ENCODE measurements around the gene KATNB1.
A peak's percentile ranks its signal among the peaks of the same experiment; 100 is the strongest.
"Not testable (repeated sequence)": the region's sequence is repeated elsewhere in the genome, so short reads cannot be mapped to it uniquely, and the experiment has no call there.

Gene KATNB1

DNA sequence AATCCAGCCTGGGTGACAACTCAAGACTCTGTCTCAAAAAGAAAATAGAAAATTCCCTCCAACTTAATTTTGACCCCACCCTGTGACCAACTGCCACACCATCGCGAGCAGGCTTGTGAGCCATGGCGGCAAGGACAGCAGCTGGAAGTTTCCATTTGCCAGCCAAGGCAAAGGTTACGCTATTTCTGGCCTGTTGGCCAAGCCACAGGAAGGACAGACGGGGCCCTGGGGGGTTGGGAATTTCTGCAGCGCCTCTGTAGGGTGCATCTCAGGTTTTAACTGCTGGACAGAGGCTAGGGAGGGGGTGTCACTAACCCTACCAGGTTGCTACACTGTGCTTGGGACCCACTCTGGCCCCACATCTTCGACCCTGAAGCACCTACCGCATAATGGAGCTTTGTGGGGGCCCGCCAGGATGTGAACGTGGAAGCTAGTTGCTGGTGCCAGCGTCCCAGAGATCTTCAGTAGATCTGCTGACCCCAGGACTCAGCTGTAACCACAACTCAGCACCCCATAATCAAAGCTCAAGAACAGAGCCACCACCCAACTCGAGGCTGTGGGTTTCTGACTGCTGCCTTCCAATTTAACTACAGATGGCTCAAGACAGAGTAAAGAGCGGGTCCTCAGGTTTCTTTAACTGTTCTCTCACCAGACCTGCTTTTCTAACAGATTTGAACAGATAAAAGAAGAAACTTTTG is 55.8 kb downstream of the KATNB1 start:
- no peak for TF ChIP-seq ZFX (IDR thresholded peaks at IDR 0.05)
- TF ChIP-seq, protein P1, sequence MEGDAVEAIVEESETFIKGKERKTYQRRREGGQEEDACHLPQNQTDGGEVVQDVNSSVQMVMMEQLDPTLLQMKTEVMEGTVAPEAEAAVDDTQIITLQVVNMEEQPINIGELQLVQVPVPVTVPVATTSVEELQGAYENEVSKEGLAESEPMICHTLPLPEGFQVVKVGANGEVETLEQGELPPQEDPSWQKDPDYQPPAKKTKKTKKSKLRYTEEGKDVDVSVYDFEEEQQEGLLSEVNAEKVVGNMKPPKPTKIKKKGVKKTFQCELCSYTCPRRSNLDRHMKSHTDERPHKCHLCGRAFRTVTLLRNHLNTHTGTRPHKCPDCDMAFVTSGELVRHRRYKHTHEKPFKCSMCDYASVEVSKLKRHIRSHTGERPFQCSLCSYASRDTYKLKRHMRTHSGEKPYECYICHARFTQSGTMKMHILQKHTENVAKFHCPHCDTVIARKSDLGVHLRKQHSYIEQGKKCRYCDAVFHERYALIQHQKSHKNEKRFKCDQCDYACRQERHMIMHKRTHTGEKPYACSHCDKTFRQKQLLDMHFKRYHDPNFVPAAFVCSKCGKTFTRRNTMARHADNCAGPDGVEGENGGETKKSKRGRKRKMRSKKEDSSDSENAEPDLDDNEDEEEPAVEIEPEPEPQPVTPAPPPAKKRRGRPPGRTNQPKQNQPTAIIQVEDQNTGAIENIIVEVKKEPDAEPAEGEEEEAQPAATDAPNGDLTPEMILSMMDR (conservative IDR thresholded peaks at IDR 0.05): no peak
- no peak overlapping the region for H3K27ac ChIP-seq

DNA sequence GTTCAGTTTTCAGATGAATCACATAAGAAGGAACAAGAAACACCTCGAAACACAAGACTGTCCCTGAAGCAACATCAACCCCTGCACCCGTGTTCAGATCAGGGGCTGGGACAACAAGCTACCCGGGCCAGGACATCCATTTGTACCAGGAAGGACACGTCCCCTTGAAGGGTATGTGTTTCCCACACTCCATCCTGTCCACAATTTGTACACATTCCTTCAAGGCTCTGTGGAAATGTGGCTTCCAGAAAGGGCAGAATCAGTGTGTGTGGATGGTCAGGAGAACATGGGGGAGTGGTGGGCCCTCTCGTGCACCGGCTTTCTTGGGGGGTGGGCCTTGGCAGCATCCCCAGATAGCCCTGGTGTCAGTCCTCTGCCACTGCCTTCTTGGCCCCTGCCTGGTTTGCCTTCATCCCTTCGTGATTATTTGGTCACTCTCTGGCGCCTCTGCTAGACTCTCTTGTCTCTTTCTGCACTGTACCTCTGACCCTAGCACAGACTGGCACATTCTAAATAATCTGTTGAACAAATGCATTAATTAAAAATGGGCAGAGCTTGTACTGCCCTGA is 56.4 kb downstream of the KATNB1 start:
- no peak overlapping the region for H3K27ac ChIP-seq

DNA sequence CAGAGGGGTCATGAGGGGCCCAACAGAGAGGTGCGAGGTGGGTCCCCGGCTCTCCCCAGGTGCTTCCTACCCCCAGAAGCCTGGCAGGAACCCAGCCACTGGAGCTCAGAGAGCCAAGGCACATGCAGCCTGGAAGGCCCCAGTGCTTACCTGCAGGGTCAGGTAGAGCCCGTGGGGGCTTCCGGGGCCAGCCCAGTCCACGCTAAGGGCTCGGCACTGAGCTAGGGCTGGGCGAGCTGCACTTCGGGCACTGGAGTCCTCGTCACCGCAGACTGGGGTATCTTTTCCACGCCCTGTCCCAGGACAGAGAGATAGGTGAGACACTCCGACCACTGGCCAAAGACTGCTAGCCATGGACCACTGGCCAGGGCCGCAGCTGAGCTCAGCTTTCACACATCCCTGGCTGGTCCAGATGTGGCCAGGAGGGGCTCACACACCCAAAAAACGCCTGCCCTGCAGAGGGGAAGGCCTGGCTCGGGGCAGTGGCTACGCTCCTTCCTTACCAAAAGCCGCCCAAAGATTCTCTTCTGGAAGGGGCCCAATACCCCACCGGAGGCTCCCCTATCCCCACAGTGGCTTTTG is 59.4 kb downstream of the KATNB1 start:
- no peak overlapping the region for H3K27ac ChIP-seq
- TF ChIP-seq, protein P1 (conservative IDR thresholded peaks at IDR 0.05): no peak
- no peak for TF ChIP-seq ZFX (IDR thresholded peaks at IDR 0.05)

More for the DNA sequence above, 56.4 kb downstream of the KATNB1 start:
- TF ChIP-seq, protein P1 (conservative IDR thresholded peaks at IDR 0.05): no peak
- TF ChIP-seq ZFX (IDR thresholded peaks at IDR 0.05): no peak

DNA sequence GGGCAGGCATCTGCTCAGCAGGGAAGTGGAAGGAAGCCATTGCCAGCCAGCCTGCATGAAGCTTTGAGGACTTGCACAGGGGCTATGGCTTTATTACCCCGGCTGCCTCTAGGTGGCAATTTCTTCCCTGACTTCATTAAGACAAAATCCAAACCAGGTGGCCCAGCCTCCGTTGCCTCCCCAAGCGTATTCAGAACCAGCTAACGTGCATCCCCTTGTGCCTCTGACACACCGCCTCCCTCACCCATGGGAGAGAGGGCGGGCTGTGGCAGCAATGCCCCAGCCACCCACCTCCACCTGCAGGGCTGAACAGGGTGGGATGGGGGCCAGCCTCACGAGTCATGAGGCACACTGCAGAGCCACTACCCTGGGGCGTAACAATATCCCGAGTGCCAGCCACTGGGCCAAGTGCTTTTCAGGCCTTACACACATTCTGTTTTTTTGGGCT is 59.9 kb downstream of the KATNB1 start:
- TF ChIP-seq ZFX (IDR thresholded peaks at IDR 0.05): no peak
- TF ChIP-seq, protein P1 (conservative IDR thresholded peaks at IDR 0.05): peak; percentile 68
- H3K27ac ChIP-seq: no peak overlapping the region

DNA sequence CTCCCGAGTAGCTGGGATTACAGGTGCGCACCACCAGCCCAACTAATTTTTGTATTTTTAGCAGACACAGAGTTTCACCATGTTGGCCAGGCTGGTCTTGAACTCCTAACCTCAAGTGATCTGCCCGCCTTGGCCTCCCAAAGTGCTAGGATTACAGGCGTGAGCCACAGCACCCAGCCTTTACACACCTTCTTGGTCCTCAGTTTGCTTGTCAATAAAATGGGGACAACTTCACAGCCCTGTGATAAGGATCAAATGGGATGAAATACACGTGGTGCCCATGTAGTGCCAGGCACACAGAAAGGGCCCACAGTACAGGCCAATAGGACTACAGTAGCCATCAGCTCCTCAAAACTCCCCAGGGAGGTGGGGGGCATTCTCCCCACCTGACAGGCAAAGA is 60.4 kb downstream of the KATNB1 start:
- not testable (repeated sequence) for H3K27ac ChIP-seq

DNA sequence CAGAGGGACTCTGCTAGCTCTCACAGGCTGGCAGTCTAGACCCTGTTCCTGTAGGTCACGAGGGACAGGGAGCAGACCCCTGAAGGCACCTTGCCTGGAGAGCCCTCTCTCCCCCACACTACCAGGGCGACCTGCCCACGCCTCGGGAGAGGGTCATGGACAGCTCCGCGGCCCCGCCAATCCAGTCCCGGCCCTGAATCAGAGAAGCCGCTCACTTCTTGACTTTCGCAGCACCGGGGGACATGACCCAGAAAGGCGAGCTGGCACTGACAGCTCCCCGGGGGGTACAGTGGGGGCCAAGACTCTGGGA is 61.6 kb downstream of the KATNB1 start:
- peak overlapping the region; percentile 43 for H3K27ac ChIP-seq

DNA sequence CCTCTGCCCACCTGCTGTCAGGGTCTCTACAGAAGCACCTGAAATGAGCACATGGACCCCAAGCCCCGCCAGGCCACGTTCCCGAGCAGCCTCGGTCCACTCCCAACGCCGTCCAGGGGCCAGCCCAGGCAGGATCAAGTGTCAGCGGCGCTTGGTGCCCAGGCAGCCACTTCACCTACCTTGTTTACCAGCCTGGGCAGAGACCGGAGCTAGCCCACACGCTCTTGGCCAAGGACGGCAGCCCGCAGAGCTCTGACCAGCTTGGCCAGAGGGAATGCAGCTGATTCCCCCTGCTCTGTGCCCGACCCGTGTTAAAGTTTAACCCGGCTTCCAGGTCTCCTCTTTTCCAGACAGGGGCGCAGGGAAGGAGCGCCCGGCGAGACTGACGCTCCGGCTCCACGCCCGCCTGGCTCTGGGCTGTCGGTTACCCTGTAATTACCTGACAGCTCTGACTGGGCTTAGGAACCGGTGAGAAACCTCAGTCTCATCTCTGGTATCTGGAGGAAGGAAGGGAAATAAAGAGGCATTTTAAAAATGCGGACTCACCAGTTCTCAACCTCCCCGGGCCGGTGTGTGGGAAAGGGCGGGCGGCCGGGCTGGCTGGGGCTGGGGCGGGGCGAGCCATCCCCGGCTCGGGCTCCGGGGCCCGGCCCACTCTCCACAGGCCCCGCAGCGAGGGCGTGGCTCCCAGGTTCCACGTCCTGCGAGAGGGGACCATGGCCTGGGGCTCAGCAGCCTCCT is 62.1 kb downstream of the KATNB1 start:
- H3K27ac ChIP-seq: peak overlapping the region; percentile 43
- no peak for TF ChIP-seq ZFX (IDR thresholded peaks at IDR 0.05)
- TF ChIP-seq, protein P1 (conservative IDR thresholded peaks at IDR 0.05): no peak

More for the DNA sequence above, 61.6 kb downstream of the KATNB1 start:
- no peak for TF ChIP-seq ZFX (IDR thresholded peaks at IDR 0.05)
- TF ChIP-seq, protein P1 (conservative IDR thresholded peaks at IDR 0.05): no peak
